Measurements from ENCODE around the gene TBC1D22A. TPM values are rescaled to one million over a fixed set of nuclear protein-coding genes. Genes with fewer than 3 reads are reported as not detected.

TBC1D22A gene
- total RNA-seq, 2 donors from 2014 or later = 21.0 to 27.9 TPM

- Mint-ChIP-seq H3K4me1 (peaks cover 4% of the 10 kb centered on the region), H3K27me3 (ENCODE audit: insufficient read depth) (no peaks in the 10 kb centered on the region), H3K36me3 (ENCODE audit: low read depth) (peaks cover 8% of the 10 kb centered on the region), H3K4me3 (no peak overlapping the region), H3K27ac (no peak overlapping the region), H3K9me3 (peaks cover 5% of the 10 kb centered on the region)
- 94 to 100% methylated on average over 3 of the region's 3 CpGs for WGBS, 2 experiments (ENCODE audit: insufficient coverage in 1 of 2, insufficient read length in 1 of 2)
- no peak for TF ChIP-seq CTCF (conservative IDR thresholded peaks at IDR 0.05)
- H3K27ac ChIP-seq (ENCODE audit: low read depth, low read length) = no peak overlapping the region
- H3K36me3 ChIP-seq (ENCODE audit: control insufficient read depth, insufficient read depth, low read length) = no peaks in the 10 kb centered on the region
- H3K9me3 ChIP-seq (ENCODE audit: control insufficient read depth, low read length) = peaks cover 9% of the 10 kb centered on the region
- no peaks in the 10 kb centered on the region for H3K4me1 ChIP-seq (ENCODE audit: control insufficient read depth, insufficient read depth, low read length)
- no peak overlapping the region for H3K9ac ChIP-seq (ENCODE audit: extremely low read depth, low read length, poor library complexity, severe bottlenecking)
- DNase-seq = no peak
- H3K4me3 ChIP-seq (ENCODE audit: low read length) = no peak overlapping the region
- H3K27me3 ChIP-seq (ENCODE audit: control insufficient read depth, insufficient read depth, low read length, poor library complexity, severe bottlenecking) = no peaks in the 10 kb centered on the region
Measured at GRCh38 chr22:46841522-46841921, 79.1 kb downstream of the TBC1D22A start.

- Histone ChIP-seq H3K9ac (ENCODE audit: extremely low read depth, low read length, poor library complexity, severe bottlenecking) (no peak overlapping the region), H3K4me3 (ENCODE audit: low read length) (no peak overlapping the region), H3K4me1 (ENCODE audit: control insufficient read depth, insufficient read depth, low read length) (no peaks in the 10 kb centered on the region), H3K9me3 (ENCODE audit: control insufficient read depth, low read length) (no peaks in the 10 kb centered on the region), H3K27me3 (ENCODE audit: control insufficient read depth, insufficient read depth, low read length, poor library complexity, severe bottlenecking) (no peaks in the 10 kb centered on the region), H3K27ac (ENCODE audit: low read depth, low read length) (no peak overlapping the region), H3K36me3 (ENCODE audit: control insufficient read depth, insufficient read depth, low read length) (no peaks in the 10 kb centered on the region)
- no peak overlapping the region for H3K27ac Mint-ChIP-seq
- no peak overlapping the region for H3K4me3 Mint-ChIP-seq
- no peak for TF ChIP-seq CTCF (conservative IDR thresholded peaks at IDR 0.05)
- H3K27me3 Mint-ChIP-seq (ENCODE audit: insufficient read depth) = no peaks in the 10 kb centered on the region
- H3K9me3 Mint-ChIP-seq = no peaks in the 10 kb centered on the region
- peaks cover 4% of the 10 kb centered on the region for H3K36me3 Mint-ChIP-seq (ENCODE audit: low read depth)
- peaks cover 4% of the 10 kb centered on the region for H3K4me1 Mint-ChIP-seq
- DNase-seq = peak; percentile 27
- WGBS, 2 experiments (ENCODE audit: insufficient coverage in 1 of 2, insufficient read length in 1 of 2) = 94 to 98% methylated on average over 8 to 11 of the region's 11 CpGs
Measured at GRCh38 chr22:46842606-46843005, 80.2 kb downstream of the TBC1D22A start.

GRCh38 chr22:46843821-46844255 lies 81.4 kb downstream of the TBC1D22A start:
- no peaks in the 10 kb centered on the region for H3K4me1 ChIP-seq (ENCODE audit: control insufficient read depth, insufficient read depth, low read length)
- 93 to 100% methylated on average over 6 to 10 of the region's 10 CpGs for WGBS, 2 experiments (ENCODE audit: insufficient coverage in 1 of 2, insufficient read length in 1 of 2)
- no peaks in the 10 kb centered on the region for H3K27me3 ChIP-seq (ENCODE audit: control insufficient read depth, insufficient read depth, low read length, poor library complexity, severe bottlenecking)
- Mint-ChIP-seq H3K9me3 (no peaks in the 10 kb centered on the region), H3K4me1 (peaks cover 4% of the 10 kb centered on the region), H3K36me3 (ENCODE audit: low read depth) (peaks cover 4% of the 10 kb centered on the region), H3K27ac (no peak overlapping the region), H3K4me3 (no peak overlapping the region), H3K27me3 (ENCODE audit: insufficient read depth) (no peaks in the 10 kb centered on the region)
- H3K9me3 ChIP-seq (ENCODE audit: control insufficient read depth, low read length) = no peaks in the 10 kb centered on the region
- H3K4me3 ChIP-seq (ENCODE audit: low read length) = no peak overlapping the region
- no peaks in the 10 kb centered on the region for H3K36me3 ChIP-seq (ENCODE audit: control insufficient read depth, insufficient read depth, low read length)
- DNase-seq = peak; percentile 28
- no peak overlapping the region for H3K9ac ChIP-seq (ENCODE audit: extremely low read depth, low read length, poor library complexity, severe bottlenecking)
- no peak overlapping the region for H3K27ac ChIP-seq (ENCODE audit: low read depth, low read length)
- TF ChIP-seq CTCF (conservative IDR thresholded peaks at IDR 0.05) = no peak

Measured in endodermal cell (in vitro differentiated cells).